C4-2B (cell line): ENCODE measurements around the gene CD83.

ENCODE experiments used
- H3K27ac ChIP-seq: fragments of 450-650 bp; 2 replicates; pipeline ENCODE4 v1.5.1; 2017
- ZFX ChIP-seq: fragments of 450-650 bp; IDR thresholded peaks from 2 replicates; pipeline ENCODE4 v1.6.1; 2017
- TF ChIP-seq, protein P1 (sequence below): fragments of 450-650 bp; conservative IDR thresholded peaks from 2 replicates; pipeline ENCODE4 v1.5.1; 2017; ENCODE audit warnings: mild to moderate bottlenecking

CD83 gene

DNA sequence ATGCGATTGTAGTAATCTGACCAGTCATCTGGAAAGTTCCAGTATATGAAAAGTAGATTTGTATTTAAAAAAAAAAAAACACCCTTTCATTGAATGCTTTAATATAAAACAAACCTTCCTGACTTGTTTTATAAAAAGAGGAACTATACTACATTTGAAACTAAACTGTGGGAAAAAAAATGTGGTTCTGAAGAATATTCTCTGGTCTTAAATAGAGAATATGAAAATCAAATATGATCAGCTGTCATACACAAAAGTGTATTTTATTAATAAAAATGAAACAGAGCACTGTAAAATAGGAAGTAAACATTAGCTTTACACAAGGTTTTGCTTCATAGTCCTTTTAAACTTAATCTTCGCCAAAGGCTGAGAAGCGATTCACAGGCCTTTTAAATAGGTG, 25.3 kb upstream of the CD83 start:
- no peak for TF ChIP-seq ZFX
- TF ChIP-seq, protein P1, sequence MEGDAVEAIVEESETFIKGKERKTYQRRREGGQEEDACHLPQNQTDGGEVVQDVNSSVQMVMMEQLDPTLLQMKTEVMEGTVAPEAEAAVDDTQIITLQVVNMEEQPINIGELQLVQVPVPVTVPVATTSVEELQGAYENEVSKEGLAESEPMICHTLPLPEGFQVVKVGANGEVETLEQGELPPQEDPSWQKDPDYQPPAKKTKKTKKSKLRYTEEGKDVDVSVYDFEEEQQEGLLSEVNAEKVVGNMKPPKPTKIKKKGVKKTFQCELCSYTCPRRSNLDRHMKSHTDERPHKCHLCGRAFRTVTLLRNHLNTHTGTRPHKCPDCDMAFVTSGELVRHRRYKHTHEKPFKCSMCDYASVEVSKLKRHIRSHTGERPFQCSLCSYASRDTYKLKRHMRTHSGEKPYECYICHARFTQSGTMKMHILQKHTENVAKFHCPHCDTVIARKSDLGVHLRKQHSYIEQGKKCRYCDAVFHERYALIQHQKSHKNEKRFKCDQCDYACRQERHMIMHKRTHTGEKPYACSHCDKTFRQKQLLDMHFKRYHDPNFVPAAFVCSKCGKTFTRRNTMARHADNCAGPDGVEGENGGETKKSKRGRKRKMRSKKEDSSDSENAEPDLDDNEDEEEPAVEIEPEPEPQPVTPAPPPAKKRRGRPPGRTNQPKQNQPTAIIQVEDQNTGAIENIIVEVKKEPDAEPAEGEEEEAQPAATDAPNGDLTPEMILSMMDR, result no peak
- no peak overlapping the region for H3K27ac ChIP-seq

DNA sequence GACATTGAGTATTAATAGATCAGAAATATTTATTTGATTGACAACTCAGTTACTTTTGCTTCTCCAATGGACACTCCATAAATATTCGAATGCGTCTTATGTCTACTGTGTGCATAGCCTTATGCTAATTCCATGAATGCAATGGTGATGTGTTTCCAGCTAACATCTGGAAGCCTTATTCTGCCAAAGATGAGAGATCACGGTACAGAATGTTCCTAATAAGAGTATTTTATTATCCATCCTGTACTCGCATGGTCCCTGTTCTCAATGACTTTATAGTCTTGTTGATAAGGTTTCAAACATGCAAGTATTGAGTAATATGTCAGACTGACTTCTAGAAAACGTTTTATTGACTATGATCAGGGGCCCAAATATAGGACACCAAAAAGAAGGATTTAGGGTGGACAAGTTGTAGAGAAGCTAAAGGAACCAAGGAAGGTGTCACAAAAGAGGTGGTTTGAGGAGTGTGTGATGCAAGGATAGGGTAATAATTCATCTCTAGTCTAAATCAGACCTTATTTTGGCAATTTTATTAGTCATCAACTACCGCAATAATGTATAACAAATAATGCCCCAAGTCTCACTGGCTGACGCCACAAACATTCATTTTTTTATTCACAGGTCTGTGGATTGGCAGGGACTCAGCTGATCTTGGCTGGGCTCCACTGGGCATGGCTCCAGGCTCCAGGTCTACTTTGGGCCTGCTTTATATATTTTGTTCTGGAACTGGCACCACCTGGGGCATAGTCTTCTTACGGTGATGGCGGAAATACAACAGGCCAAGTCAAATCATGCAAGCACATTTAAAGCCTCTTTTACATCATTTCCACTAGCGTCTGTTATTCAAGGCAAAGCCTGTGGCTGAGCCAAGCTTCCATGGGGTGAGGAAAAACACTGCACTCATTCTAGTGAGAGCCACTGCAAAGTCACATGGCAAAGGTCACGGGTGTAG, 24.5 kb upstream of the CD83 start:
- no peak for TF ChIP-seq ZFX
- TF ChIP-seq, protein P1, result no peak
- H3K27ac ChIP-seq, result no peak overlapping the region; the same call in 1 of the 2 replicates

DNA sequence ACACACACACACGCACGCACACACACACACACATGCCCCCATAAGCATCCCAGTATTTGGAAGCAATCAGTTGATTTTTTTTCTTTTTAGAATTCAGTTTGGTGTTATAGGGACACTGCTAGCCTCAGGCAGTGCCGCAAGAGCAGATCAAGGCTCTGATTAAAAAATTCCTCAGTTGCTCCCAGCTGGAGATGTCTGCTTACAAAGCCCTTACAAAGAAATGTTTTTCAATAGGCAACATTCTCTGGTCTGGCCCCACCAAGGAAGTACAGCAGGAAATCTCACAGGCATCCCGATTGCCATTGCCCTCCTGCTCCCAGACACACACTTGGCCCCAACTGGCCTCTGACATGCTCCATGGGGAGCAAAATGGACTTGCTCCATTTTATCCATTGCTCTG, 22.9 kb upstream of the CD83 start:
- H3K27ac ChIP-seq, result no peak overlapping the region
- no peak for TF ChIP-seq ZFX
- TF ChIP-seq, protein P1, result no peak

DNA sequence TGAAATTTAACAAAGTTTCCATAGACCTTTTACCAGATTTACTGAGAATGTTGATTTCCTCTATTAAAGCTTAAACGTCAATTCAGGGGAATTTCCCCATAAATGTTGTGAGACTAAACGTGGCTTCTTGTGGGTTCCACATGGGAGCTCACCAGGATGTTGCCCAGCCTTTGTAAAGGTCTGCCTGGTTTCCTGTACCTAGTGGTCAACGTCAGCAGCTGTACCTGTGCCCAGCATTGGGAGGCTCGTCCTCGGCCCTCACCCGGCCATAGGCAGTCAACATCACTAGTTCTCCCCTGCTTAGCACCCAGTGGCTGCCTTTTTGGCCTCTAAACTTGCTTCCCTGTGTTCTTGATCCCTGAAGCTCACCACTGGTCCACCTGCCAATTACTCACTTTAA, 22.1 kb upstream of the CD83 start:
- no peak overlapping the region for H3K27ac ChIP-seq
- TF ChIP-seq ZFX, result no peak
- TF ChIP-seq, protein P1, result no peak

DNA sequence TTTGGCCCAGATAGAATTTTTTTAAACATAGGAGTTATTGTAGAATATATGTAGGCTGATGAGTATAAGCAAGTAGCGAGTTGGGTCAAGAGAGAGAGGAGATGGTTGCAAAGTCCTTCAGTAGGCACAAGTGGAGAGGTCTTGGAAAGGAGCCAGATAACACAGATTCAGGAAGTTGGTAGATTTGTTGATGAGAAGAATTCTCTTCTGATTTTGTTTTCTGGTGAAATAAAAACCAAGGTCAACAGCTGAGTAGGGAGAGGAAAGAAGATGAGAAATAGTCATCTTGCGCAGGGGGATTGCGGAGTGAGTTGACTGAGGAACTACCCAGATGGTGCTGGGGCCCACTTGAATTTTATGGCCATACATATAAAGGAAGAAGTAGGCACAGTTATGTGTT, 17.4 kb upstream of the CD83 start:
- no peak for TF ChIP-seq ZFX
- TF ChIP-seq, protein P1, result no peak

DNA sequence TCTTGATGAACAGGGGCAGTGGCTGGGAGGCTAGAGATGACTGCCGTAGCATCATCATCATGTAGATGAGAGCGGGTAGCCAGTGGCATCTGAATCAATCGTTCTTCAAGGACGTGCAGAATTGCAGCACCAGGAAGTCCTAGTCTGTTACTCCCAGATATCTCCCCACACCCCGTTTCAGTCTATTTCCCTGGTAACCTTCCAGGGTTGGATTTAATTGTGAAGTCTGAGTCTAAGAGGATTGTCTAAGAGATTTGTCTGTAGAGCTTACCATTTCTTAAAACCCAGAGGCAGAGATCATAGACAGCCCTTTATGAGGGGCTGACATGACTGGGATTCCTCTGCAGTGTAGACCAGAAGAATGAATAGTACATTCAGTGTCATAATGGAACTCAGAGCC, 16.6 kb upstream of the CD83 start:
- no peak overlapping the region for H3K27ac ChIP-seq
- TF ChIP-seq, protein P1, result no peak
- TF ChIP-seq ZFX, result no peak

More for the DNA sequence above, 17.4 kb upstream of the CD83 start:
- H3K27ac ChIP-seq, result no peak overlapping the region

DNA sequence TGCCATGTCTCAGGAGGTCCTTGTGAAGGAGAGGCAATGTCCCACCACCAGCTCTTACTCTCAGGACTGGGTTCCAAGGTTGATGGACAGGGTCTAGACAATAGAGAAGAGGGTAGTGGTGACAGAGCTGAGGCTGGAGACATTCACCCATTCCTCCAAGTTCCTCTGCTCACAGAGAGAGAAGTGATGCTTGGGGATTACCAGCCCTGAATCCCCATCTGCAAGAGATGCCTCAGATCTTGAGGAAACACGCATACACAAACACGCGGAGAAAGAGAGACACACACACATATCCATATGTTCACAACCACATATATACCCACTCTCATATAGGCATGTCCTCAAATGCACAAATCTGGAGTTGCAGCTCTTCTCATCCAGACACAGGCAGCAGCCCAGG, 15.2 kb upstream of the CD83 start:
- H3K27ac ChIP-seq, result no peak overlapping the region
- TF ChIP-seq, protein P1, result no peak
- TF ChIP-seq ZFX, result no peak
